ENCODE measurements around the gene CD3D.
"Not testable (repeated sequence)": the region's sequence is repeated elsewhere in the genome, so short reads cannot be mapped to it uniquely, and the experiment has no call there.

CD3D gene

GRCh38 chr11:118338637-118339061, 3.9 kb downstream of the CD3D start:
- no peak for DNase-seq

DNA sequence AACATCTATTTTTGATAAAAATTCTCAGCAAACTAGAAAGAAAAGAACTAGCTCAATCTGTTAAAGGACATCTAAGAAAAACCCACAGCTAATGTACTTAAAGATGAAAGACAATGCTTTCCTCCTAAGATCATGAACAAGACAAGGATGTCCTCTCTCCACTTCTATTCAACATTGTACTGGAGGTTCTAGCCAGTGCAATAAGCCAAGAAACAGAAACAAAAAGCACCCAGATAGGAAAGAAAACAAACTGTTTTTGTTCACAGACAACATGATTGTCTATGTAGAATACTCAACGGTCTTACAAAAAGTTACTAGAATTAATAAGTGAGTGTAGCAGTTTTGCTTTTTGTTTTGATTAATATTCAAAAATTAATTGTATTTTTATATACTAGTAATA, 7.8 kb downstream of the CD3D start:
- no peak for DNase-seq

- DNase-seq = no peak
Observed at GRCh38 chr11:118328745-118329144, 13.8 kb downstream of the CD3D start.

DNA sequence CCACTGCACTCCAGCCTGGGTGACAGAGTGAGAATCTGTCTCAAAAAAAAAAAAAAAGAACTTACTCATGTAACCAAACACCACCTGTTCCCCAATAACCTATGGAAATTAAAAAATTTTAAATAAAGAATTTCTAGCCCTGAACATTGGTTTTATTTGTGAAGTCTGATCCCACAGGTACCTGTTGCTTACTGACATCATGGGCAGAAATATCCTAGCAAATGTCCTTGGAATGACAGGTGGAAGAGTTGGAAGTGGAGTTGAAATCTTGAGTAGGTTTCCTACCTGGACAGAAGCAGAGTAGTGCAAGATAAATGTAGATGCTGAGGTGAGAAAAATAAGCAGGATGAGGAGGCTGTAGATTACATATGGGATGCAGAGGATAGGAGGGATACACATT, 17.2 kb downstream of the CD3D start:
- no peak for DNase-seq

GRCh38 chr11:118322721-118323120, 19.8 kb downstream of the CD3D start:
- DNase-seq = no peak

GRCh38 chr11:118321386-118322082, 21.0 kb downstream of the CD3D start:
- no peak for DNase-seq

GRCh38 chr11:118320515-118320914, 22.0 kb downstream of the CD3D start:
- no peak for DNase-seq

GRCh38 chr11:118319337-118319707, 23.2 kb downstream of the CD3D start:
- no peak for DNase-seq

- DNase-seq = no peak
Observed at GRCh38 chr11:118318581-118319336, 23.7 kb downstream of the CD3D start.

GRCh38 chr11:118318124-118318523, 24.4 kb downstream of the CD3D start:
- no peak for DNase-seq

DNA sequence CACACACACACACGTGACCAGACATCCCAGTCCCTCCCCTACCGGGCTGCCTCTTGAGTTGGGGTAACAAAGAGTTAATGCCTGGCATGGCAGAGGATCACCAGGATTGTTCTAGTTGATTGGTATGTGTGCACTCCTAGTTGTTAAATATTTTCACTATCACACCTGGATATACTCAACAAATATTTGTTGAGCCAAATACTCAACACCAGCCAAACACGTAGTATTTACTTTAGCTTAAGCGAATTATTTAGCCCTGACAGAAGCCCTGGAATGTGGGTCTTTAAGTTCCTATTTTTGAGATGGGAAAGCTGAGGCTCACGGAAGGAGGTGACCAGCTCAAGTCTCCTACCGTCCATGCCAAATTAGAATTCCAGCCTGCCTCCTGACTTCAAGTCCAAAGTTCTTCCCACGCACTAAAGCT, 27.5 kb downstream of the CD3D start:
- DNase-seq = no peak

DNA sequence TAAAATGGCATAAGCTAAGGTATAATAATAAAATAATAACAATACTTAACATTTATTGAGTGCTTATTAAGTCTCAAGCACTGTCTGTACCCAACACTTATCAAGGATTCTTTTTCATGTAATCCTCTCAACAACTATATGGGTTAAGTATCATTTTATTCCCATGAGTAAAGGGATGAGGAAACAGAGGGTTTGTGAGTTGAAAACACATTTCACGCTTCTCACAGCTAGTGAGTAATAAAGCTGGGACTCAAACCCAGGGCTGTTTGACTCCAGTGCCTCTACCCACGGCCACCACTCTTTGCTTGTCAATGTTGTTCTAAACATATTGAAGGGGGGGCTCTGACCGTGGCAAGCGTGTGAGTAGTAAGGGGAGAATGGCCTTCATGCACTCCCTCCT, 29.3 kb downstream of the CD3D start:
- no peak for DNase-seq

- no peak for DNase-seq
Observed at GRCh38 chr11:118312328-118312727, 30.2 kb downstream of the CD3D start.

- DNase-seq = no peak
Observed at GRCh38 chr11:118311518-118311917, 31.0 kb downstream of the CD3D start.

DNA sequence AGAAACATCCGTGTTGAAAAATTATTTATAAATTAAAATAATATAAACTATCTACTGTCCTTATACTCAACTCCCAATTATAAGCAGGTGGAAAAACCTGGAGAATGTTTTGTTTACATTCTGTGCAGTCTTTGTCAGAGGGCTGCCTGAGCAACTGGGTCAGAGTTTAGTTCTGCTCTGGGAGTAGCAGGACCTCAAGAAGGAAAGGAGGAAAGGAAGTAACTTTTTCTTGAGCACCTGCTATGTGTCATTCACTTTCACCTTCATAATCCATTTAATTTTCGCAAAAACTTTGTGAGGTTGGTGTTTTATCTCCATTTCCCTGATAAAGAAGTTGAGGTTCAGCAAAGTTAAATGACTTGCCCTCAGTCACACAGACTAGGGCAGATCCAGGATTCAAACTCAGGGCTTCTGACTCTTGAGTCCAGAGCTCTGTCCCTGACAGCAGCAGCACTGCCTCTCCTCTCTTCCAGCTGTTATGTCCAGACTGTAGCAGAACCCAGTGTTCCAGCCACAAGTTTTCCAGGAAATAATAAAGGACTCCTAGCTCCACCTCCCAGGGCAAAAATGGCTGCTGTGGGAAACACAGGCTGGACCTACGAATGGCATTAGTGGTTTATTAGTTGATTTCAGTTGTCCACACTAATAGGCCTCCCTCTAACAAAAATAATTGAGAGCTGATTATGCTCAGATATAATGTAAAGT, 31.6 kb downstream of the CD3D start:
- DNase-seq = no peak

DNA sequence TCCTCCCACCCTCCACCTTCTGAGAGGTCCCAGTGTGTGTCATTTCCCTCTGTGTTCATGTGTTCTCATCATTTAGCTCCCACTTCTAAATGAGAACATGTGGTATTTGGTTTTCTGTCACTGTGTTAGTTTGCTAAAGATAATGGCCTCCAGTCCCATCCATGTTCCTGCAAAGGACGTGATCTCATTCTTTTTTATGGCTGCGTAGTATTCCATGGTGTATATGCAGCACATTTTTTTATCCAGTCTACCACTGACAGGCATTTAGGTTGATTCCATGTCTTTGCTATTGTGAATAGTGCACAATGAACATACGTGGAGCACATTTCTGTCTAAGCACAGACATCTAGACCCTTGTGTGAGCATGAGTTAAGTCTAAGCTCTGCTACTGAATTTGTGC, 32.2 kb downstream of the CD3D start:
- DNase-seq = no peak

DNA sequence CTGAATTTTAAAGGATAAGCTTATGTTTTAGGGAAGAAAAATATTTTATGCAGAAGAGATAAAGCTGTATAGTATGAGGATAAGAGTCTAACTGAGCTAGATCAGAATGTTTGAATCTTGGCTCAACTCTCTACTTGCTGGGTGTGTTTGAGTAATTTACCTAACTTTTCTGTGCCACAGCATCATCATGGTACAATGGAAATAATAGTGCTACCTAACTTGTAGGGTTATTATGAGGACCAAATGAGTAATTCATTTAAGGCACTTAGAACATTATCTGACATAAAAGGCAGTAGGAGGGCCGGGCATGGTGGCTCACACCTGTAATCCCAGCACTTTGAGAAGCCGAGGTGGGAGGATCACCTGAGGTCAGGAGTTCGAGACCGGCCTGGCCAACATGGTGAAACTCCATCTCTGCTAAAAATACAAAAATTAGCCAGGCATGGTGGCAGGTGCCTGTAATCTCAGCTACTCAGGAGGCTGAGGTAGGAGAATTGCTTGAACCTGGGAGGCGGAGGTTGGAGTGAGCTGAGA, 33.4 kb downstream of the CD3D start:
- DNase-seq = not testable (repeated sequence)

GRCh38 chr11:118306556-118306955, 35.9 kb downstream of the CD3D start:
- no peak for DNase-seq

GRCh38 chr11:118305726-118306125, 36.8 kb downstream of the CD3D start:
- DNase-seq = no peak

GRCh38 chr11:118304568-118305248, 37.8 kb downstream of the CD3D start, which contains the start of gene CD3E:
Gene CD3E, plus strand, starts transcription at chr11:118304730. Its CDS starts 223 bp downstream, at chr11:118304953.
- no peak for DNase-seq

DNA sequence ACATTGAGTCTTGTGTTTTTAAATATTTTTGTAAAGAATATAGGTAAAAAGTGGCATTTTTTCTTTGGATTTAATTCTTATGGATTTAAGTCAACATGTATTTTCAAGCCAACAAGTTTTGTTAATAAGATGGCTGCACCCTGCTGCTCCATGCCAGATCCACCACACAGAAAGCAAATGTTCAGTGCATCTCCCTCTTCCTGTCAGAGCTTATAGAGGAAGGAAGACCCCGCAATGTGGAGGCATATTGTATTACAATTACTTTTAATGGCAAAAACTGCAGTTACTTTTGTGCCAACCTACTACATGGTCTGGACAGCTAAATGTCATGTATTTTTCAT, 38.3 kb downstream of the CD3D start:
- DNase-seq = no peak

DNA sequence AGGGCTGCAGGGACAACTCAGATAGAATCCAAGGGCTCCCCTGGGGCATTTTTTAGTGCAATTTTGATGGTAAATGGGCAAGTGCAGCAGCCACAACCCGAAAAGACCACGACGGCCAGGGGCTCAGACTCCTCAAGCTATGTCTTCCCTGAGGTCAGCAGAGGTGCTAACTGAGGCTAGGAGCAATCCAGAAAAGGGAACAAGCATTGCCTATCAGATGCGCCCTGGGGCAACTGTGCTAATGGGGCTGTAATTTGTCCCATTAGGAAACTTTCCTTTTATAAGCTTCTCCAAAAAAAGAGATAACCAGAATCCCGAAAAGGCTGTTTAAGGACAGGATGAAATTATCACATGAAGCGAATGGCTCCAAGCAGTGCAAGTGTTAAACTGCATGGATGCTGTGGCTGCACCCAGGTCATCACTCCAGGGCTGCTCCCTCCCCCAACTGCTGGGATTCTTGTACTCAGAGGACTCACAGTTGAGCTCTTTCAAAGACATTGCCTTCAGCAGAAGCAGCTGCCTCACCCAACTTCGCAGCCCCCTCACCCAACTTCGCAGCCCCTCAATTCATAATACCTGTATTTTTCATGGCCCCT, 40.8 kb downstream of the CD3D start:
- DNase-seq = no peak
